AG04449 (cell line): ENCODE data around the gene MFSD8.
"Not testable (repeated sequence)": the region's sequence is repeated elsewhere in the genome, so short reads cannot be mapped to it uniquely, and the experiment has no call there.

ENCODE experiments used
- CTCF ChIA-PET: fragments of 350-600 bp; formaldehyde crosslinking; extraction: SDS; loops from one replicate; lab custom pipeline; 2021; ENCODE audit warnings: antibody characterized with exemption; lab: Yijun Ruan, JAX
- POLR2A ChIA-PET: fragments of 400-600, 350-600 bp; formaldehyde crosslinking; extraction: SDS; loops from one replicate; lab custom pipeline; 2020; ENCODE audit warnings: antibody characterized with exemption, inconsistent platforms; lab: Yijun Ruan, JAX
- DNase-seq: peaks from one replicate; pipeline ENCODE4 v3.0.0-alpha.2; 2010; ENCODE audit warnings: low read depth, low spot score
- H3K4me3 ChIP-seq: 2 replicates; pipeline ENCODE4 v1.5.1; 2011; ENCODE audit warnings: low read depth, mild to moderate bottlenecking, control low read depth, low read length
- TF ChIP-seq, protein P1 (sequence below): IDR thresholded peaks from one replicate; pipeline ENCODE4 v1.5.1; 2011; ENCODE audit warnings: mild to moderate bottlenecking, moderate library complexity, low read length, control low read depth, inconsistent platforms; ENCODE audit not compliant: insufficient read depth; ENCODE audit errors: missing control alignments

MFSD8 gene

DNA sequence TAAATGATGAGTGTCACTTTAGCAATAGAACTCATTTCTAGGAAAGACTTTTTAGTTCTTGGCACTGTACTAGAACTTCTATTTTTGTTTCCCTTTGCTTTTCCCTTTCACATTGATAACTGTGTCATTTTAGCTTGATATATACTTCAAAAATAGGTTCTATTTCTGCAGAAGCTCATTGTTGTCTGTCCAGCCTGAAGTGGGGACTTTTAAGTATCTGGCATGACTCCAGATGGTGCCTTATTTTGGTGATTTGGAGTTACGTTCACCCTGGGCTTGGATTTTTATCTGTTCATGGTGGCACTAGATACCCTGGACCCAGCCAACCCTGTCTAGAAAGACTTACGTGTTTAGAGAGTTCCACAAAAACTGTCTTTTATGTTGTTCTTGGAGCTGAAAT lies 3.6 kb upstream of the MFSD8 start:
- DNase-seq = no peak
- CTCF ChIA-PET = no interaction called here
- POLR2A ChIA-PET = no interaction called here
- TF ChIP-seq, protein P1, sequence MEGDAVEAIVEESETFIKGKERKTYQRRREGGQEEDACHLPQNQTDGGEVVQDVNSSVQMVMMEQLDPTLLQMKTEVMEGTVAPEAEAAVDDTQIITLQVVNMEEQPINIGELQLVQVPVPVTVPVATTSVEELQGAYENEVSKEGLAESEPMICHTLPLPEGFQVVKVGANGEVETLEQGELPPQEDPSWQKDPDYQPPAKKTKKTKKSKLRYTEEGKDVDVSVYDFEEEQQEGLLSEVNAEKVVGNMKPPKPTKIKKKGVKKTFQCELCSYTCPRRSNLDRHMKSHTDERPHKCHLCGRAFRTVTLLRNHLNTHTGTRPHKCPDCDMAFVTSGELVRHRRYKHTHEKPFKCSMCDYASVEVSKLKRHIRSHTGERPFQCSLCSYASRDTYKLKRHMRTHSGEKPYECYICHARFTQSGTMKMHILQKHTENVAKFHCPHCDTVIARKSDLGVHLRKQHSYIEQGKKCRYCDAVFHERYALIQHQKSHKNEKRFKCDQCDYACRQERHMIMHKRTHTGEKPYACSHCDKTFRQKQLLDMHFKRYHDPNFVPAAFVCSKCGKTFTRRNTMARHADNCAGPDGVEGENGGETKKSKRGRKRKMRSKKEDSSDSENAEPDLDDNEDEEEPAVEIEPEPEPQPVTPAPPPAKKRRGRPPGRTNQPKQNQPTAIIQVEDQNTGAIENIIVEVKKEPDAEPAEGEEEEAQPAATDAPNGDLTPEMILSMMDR = no peak
- H3K4me3 ChIP-seq = no peak overlapping the region

DNA sequence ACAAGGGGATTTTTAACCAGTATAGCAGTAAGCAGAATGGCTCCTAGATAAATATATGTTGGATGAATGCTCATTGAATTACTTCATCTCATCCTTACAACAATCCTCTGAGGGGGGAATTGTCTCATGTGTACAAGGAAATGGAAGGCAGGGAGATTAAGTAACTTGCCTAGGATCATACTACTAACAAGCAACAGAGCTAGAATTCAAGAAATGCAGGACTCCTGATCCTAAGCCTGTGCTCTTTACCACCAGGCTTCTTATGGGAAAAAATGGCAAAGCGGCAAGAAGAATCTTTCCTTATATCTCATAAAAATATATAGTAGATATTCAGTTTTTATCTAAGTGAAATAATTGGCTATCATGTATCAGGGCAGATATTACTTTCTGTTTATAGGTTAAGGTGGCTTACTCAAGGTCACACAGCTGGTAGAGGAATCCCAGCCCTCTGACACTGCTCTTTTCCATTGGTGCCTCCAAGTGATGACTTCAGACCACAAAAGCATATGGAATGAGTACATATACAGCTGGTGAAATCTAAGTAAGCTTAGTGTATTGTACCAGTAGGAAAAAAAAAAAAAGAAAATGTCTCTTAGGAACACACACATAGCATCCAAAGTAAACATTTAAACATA lies 2.3 kb upstream of the MFSD8 start:
- H3K4me3 ChIP-seq = no peak overlapping the region
- CTCF ChIA-PET = no interaction called here

DNA sequence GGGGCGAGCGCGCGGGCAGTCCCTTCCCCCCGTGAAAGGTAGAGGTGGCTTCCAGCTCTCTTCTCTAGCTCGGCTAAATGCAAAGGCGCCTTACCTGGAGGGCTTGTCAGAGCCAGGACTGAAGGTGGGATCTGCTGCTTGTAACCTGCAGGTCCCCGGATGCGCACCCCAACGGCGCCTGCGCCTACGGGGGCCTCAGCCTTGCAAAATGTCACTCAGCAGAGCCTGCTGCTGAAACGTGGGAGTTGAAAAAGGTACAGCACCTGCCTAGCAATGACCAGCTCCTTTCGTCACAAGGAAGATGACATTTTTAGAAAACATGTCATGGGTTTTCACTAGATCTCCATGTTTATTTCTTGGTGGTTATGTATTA lies 816 bp upstream of the MFSD8 start:
- no peak for DNase-seq
- ChIA-PET CTCF (interaction anchor here (0.7 to 0.8 kb wide), 3 partner anchors 12 to 90 kb away, joined by 3 to 4 read pairs (median 3); no protein-coding TSS in a partner anchor), POLR2A (interaction anchor here (1.0 to 1.4 kb wide), 5 partner anchors 14 to 95 kb away, joined by 3 to 6 read pairs (median 4); partner anchors contain the start of genes LARP1B and PLK4)
- TF ChIP-seq, protein P1 = no peak
- H3K4me3 ChIP-seq = peak overlapping the region; percentile 98

More for the DNA sequence above, 2.3 kb upstream of the MFSD8 start:
- TF ChIP-seq, protein P1 = no peak
- POLR2A ChIA-PET = no interaction called here
- DNase-seq = no peak

DNA sequence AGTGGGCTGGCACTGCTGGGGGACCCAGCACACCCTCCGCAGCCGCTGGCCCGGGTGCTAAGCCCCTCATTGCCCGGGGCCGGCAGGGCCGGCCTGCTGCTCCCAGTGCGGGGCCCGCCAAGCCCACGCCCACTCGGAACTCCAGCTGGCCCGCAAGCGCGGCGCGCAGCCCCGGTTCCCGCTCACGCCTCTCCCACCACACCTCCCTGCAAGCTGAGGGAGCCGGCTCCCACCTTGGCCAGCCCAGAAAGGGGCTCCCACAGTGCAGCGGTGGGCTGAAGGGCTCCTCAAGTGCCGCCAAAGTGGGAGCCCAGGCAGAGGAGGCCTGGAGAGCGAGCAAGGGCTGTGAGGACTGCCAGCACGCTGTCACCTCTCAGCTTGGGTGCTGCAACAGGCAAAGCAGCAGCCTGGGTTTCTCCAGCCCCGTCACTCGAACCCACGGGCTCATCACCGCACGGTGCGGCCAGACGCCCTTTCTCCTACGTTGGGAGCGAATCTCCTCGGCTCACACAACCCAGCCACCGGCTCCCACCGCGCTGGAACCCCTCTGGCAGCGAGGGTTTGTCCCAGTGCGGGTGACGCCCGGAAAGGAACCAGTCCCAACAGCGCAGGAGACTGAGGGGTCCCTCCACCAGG lies 429 bp downstream of the MFSD8 start:
- peak overlapping the region; percentile 98 for H3K4me3 ChIP-seq
- DNase-seq, CTCF ChIA-PET: not testable (repeated sequence)
- POLR2A ChIA-PET = interaction anchor here (0.7 to 1.4 kb wide), 4 partner anchors 13 to 97 kb away, joined by 3 to 6 read pairs (median 4); partner anchors contain the start of genes LARP1B and PLK4

DNA sequence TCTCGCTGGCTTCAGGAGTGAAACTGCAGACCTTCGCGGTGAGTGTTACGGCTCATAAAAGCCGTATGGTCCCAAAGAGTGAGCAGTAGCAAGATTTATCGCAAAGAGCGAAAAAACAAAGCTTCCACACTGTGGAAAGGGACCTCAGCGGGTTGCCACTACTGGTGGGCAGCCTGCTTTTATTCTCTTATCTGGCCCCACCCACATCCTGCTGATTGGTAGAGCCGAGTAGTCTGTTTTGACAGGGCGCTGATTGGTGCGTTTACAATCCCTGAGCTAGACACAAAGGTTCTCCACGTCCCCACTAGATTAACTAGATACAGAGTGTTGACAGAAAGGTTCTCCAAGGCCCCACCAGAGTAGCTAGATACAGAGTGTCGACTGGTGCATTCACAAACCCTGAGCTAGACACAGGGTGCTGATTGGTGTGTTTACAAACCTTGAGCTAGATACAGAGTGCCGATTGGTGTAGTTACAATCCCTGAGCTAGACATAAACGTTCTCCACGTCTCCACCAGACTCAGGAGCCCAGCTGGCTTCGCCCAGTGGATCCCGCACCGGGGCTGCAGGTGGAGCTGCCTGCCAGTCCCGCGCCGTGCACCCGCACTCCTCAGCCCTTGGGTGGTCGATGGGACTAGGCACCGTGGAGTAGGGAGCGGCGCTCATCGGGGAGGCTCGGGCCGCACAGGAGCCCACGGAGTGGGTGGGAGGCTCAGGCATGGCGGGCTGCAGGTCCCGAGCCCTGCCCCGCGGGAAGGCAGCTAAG lies 1.2 kb downstream of the MFSD8 start:
- CTCF ChIA-PET, DNase-seq, POLR2A ChIA-PET: not testable (repeated sequence)
- H3K4me3 ChIP-seq = peak overlapping the region; percentile 98

DNA sequence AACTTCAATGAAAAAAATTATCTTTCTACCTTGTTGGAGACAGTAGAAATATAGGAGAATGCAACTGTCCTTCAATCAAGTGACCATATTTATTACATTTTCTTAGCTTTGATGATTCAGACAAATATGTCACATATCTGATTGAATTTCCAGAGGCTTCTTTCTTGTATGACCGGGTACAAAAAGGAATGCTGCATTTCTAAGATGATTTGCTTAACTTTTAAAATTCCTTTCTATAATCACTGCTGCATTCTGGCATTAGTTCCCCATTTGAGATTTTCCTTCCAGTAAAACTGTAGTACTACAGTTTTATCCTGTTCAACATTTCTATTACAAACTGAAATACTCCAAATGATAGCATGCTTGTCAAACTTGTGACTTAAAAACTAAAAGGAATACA lies 5.2 kb downstream of the MFSD8 start:
- DNase-seq = no peak
- TF ChIP-seq, protein P1 = no peak
- no peak overlapping the region for H3K4me3 ChIP-seq
- CTCF ChIA-PET = no interaction called here
- POLR2A ChIA-PET = no interaction called here

DNA sequence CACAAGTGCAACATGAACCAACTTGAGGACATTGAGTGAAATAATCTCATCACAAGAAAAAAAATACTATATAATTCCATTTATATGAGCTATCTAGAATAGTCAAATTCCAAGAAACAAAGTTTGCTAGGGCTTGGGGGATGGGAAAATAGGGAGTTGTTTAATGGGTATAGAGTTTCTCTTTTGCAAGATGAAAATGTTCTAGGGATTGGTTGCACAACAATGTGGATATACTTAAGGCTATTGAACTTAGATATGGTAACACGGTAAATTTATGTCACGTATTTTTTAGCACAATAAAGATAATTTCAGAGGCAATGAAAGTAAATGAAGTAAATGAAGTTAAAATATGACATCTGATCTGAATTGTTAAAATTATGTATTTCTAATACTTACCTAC lies 7.9 kb downstream of the MFSD8 start:
- ChIA-PET CTCF (interaction anchor here (1.5 kb wide), 1 partner anchor 20 kb away, joined by 4 read pairs; no protein-coding TSS in a partner anchor), POLR2A (interaction anchor here (0.7 kb wide), 1 partner anchor 527 kb away, joined by 3 read pairs; no protein-coding TSS in a partner anchor)
- TF ChIP-seq, protein P1 = no peak
- DNase-seq = no peak
- no peak overlapping the region for H3K4me3 ChIP-seq
